ENCODE data around the gene BICD1.

BICD1 gene

GRCh38 chr12:32104572-32105355 is 1.9 kb upstream of the BICD1 start:
- DNase-seq (ENCODE audit: low spot score) = no peak

- no peak for DNase-seq (ENCODE audit: low spot score)
Observed at GRCh38 chr12:32105986-32106516, 596 bp upstream of the BICD1 start.

- peak; percentile 29 for DNase-seq (ENCODE audit: low spot score)
Observed at GRCh38 chr12:32107359-32108267, 966 bp downstream of the BICD1 start.

- no peak for DNase-seq (ENCODE audit: low spot score)
Observed at GRCh38 chr12:32108787-32109186, 2.1 kb downstream of the BICD1 start.

GRCh38 chr12:32110417-32110816 is 3.8 kb downstream of the BICD1 start:
- no peak for DNase-seq (ENCODE audit: low spot score)

GRCh38 chr12:32110942-32111341 is 4.3 kb downstream of the BICD1 start:
- no peak for DNase-seq (ENCODE audit: low spot score)

GRCh38 chr12:32115404-32116104 is 8.9 kb downstream of the BICD1 start:
- DNase-seq (ENCODE audit: low spot score) = no peak

GRCh38 chr12:32116897-32117296 is 10.2 kb downstream of the BICD1 start:
- DNase-seq (ENCODE audit: low spot score) = no peak

GRCh38 chr12:32117316-32117715 is 10.7 kb downstream of the BICD1 start:
- no peak for DNase-seq (ENCODE audit: low spot score)

- DNase-seq (ENCODE audit: low spot score) = no peak
Observed at GRCh38 chr12:32118806-32119205, 12.2 kb downstream of the BICD1 start.

GRCh38 chr12:32120419-32120818 is 13.8 kb downstream of the BICD1 start:
- DNase-seq (ENCODE audit: low spot score) = no peak

- no peak for DNase-seq (ENCODE audit: low spot score)
Observed at GRCh38 chr12:32124637-32125036, 18.0 kb downstream of the BICD1 start.

GRCh38 chr12:32125455-32126084 is 18.9 kb downstream of the BICD1 start:
- DNase-seq (ENCODE audit: low spot score) = no peak

GRCh38 chr12:32126720-32127119 is 20.1 kb downstream of the BICD1 start:
- DNase-seq (ENCODE audit: low spot score) = no peak

- no peak for DNase-seq (ENCODE audit: low spot score)
Observed at GRCh38 chr12:32131666-32132065, 25.0 kb downstream of the BICD1 start.

- DNase-seq (ENCODE audit: low spot score) = peak; percentile 44
Observed at GRCh38 chr12:32134101-32134888, 27.6 kb downstream of the BICD1 start.

- no peak for DNase-seq (ENCODE audit: low spot score)
Observed at GRCh38 chr12:32135967-32136366, 29.3 kb downstream of the BICD1 start.

GRCh38 chr12:32136404-32136803 is 29.8 kb downstream of the BICD1 start:
- DNase-seq (ENCODE audit: low spot score) = no peak

GRCh38 chr12:32139064-32139421 is 32.4 kb downstream of the BICD1 start:
- DNase-seq (ENCODE audit: low spot score) = peak; percentile 19

GRCh38 chr12:32140877-32141276 is 34.2 kb downstream of the BICD1 start:
- no peak for DNase-seq (ENCODE audit: low spot score)

GRCh38 chr12:32145096-32145495 is 38.4 kb downstream of the BICD1 start:
- no peak for DNase-seq (ENCODE audit: low spot score)
